GM21723 (cell line): Measurements from ENCODE around the gene CST2.
"Not testable (repeated sequence)": the region's sequence is repeated elsewhere in the genome, so short reads cannot be mapped to it uniquely, and the experiment has no call there.

Experiments
- ATAC-seq: cut with Tn5 transposase; IDR thresholded peaks from one replicate; pipeline ENCODE4 v1.9.1; 2021; ENCODE audit warnings: mild to moderate bottlenecking, moderate library complexity; ENCODE audit not compliant: unreplicated experiment

CST2 gene, protein sequence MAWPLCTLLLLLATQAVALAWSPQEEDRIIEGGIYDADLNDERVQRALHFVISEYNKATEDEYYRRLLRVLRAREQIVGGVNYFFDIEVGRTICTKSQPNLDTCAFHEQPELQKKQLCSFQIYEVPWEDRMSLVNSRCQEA

GRCh38 chr20:23826541-23827021 is at the start of gene CST2:
Gene CST2, minus strand, starts transcription at chr20:23826729. Its CDS starts 69 bp downstream, at chr20:23826660.
- no peak for ATAC-seq

DNA sequence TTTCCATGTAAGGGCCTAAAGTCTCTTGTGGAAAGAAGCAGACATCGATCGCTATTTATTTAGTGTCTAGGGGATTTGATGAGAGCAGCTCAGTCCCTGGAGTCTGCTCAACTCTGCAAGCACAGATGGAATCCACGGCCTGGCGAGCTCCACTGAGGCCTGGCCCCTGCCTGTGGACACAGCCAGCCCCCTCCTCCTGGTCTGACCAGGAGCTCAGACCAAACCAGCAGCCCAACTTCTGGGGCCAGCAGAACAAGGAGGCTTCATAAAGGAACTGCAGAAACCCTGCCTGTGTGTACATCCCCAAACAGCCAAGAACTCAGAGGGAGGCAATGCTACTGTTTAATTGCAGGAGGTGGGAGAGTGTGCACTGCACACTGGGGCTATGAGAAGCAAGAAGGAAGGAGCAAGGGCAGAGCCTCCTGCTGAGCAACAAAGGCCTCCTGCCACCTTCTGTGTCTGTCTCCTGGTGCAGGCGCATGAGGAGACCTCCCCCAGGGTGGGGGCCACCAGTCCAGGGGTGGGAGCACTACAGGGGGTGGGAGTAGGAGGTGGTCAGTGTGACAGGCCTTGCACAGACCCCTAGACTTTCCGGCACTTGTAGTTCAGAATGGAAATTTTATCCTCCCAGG is 49.2 kb upstream of the CST2 start:
- no peak for ATAC-seq

GRCh38 chr20:23874747-23875146 is 48.2 kb upstream of the CST2 start:
- ATAC-seq = no peak

DNA sequence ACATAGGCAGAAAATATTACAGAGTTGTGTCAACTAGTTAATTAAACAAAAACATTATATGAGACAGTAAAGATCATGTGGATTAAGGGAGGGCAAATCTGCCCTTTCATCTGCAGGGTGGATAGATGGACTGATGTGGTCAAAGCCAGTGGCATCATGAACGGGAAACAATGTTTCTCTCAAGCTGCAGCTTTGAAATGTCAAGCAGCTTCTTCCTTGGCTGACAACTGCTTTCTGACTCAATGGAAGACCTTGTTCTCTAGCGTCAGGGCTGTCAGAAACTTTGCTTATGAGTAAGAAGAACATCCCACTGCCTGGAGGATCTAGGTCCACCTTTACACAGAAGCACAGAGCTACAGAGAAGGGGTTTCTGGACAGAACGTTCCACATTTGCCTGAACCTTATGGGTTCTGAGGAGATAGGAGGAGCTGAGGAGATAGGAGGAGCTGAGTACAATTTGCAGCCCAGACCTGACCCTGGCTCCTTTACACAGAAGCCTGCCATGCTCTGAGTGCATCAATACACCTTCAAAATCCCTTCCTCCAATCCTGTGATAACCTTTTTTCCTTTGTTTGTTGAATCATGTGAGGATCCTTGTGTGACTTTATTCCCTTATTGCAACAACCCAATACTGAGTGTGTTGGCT is 47.0 kb upstream of the CST2 start:
- no peak for ATAC-seq

- ATAC-seq = no peak
Measured at GRCh38 chr20:23872065-23872464, 45.5 kb upstream of the CST2 start.

- ATAC-seq = no peak
Measured at GRCh38 chr20:23870461-23870860, 43.9 kb upstream of the CST2 start.

- no peak for ATAC-seq
Measured at GRCh38 chr20:23869520-23869919, 43.0 kb upstream of the CST2 start.

- no peak for ATAC-seq
Measured at GRCh38 chr20:23868321-23868720, 41.8 kb upstream of the CST2 start.

- ATAC-seq = no peak
Measured at GRCh38 chr20:23867152-23867776, 40.7 kb upstream of the CST2 start.

DNA sequence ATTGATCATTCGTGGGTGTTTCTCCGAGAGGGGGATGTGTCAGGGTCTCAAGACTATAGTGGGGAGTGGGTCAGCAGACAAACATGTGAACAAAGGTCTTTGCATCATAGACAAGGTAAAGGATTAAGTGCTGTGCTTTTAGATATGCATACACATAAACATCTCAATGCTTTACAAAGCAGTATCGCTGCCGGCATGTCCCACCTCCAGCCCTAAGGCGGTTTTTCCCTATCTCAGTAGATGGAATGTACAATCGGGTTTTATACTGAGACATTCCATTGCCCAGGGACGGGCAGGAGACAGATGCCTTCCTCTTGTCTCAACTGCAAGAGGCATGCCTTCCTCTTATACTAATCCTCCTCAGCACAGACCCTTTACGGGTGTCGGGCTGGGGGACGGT is 34.2 kb upstream of the CST2 start:
- ATAC-seq = not testable (repeated sequence)

DNA sequence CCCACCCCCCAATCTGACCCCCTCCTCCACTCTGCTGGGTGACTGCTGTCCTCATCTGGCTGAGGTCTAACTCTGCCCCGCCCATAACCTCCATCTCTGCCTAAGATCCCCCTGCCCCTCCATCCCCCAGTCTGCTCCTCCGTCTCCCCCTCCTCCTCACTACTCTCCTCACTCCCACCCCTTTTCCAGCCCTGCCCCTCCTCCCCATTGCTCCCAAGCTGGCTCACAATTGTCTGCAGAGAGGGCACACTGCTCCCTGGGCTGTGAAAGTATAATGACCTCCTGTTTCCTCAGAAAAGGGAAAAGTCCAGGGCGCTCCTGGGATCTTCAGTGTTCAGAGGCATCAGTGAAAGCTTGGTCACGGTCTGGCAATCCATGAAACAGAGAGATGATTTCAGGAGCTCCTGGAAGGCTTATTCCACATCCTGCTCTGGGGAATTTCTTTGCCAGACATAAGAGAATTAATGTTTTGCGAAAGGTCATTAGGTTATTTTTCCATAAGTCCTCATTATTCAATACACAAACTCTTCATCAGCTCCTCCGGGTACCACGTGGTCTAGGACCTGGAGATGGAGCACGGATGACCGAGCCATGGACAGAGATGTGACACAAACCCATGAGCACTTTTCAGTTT is 31.6 kb upstream of the CST2 start:
- ATAC-seq = no peak

DNA sequence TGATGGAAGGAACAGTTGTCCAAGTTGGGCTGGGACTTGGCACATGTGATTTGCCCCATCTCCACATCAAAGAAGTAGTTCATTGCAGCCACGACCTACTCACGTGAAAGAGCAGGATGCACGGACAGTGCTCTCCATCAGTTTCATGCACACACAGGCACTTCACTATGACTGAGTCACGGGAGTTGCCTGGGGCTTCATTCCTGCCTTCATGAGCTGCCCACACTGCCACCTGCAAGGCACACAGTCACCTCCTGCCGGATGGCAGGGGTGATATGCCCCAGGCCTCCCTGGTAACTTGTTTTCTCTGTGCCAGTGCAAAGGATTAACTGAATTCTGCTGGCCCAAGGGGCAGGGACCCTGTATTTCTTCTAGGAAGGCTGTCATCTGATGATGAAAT is 30.2 kb upstream of the CST2 start:
- no peak for ATAC-seq

DNA sequence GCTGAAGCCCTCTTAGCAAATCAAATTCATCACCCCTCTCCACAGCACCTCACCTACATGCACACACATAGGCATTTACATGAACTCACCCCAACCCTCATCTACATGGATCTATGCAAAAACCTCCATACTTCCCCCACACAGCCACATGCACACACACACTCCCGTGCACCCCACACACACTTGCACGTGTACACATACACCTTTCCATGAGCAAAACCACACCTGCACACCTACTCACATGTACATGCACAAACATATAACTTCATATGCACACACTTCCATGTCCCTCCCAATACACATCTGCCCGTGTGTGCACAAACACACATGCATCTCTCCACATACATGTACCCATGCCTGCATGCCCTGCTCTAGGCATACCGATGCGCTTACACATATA is 29.7 kb upstream of the CST2 start:
- no peak for ATAC-seq

DNA sequence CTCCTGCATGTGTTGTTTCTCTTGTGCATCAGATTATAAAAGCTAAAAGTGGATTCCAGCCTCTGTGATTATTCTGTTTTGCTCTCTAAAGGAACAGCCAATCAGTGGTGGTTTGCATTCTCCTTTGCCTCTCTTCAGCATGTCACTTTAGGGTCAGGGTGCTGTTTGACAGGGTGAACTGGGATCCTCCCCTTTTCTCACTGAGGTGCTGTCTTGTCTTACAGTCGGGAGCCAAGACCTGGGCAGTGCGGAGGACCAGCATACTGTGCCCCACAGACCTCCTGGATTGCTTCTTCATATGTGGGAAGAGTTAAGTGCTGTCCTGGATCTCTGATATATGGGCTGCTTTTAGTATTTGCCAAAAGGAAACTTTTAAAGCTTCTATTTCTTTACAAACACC is 15.2 kb upstream of the CST2 start:
- no peak for ATAC-seq

- no peak for ATAC-seq
Measured at GRCh38 chr20:23835716-23836115, 9.2 kb upstream of the CST2 start.

- ATAC-seq = no peak
Measured at GRCh38 chr20:23832775-23833513, 6.4 kb upstream of the CST2 start.

DNA sequence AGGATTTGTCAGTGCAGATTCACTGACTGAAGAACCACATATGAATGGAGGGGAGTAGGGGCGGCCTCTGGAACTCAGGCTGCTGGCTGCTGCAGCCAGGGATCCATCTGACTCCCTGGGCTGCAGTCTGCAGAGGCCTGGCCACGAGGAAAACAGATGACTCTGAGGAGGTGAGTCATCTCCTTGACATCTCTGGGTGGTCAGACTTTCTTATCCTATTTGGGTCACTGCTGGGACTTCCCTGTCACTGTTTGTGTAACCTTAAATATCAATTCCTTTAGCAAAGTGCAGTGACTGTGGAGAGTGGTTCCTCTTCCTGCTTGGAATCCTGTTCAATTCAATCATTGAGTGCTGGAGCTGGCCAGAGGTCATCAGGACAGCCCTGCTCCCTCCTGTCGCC is 5.4 kb upstream of the CST2 start:
- ATAC-seq = not testable (repeated sequence)

GRCh38 chr20:23823621-23824324 is 2.8 kb downstream of the CST2 start:
- no peak for ATAC-seq

GRCh38 chr20:23823111-23823510 is 3.4 kb downstream of the CST2 start:
- ATAC-seq = no peak

DNA sequence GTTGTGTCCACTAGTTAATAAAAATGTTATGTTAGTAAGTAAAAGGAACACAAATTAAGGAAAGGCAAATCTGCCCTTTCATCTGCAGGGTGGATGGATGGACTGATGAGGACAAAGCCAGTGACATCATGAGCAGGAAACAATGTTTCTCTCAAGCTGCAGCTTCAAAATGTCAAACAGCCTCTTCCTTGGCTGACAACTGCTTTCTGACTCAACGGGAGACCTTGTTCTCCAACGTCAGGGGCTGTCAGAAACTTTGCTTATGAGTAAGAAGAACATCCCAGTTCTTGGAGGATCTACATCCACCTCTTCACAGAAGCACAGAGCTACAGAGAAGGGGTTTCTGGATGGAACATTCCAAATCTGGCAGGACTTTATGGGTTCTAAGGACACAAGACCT is 6.0 kb downstream of the CST2 start:
- ATAC-seq = no peak
